SK-N-SH (cell line): ENCODE measurements around the gene SMIM41. TPM values are rescaled to one million over a fixed set of nuclear protein-coding genes. Genes with fewer than 3 reads are reported as not detected.

ENCODE experiments used
- CTCF ChIA-PET: fragments of 300-600, 350-600 bp; formaldehyde crosslinking; extraction: SDS; loops from one replicate; lab custom pipeline; 2021; lab: Yijun Ruan, JAX
- POLR2A ChIA-PET: fragments of 350-600 bp; sonication (Branson Sonifier 250); formaldehyde crosslinking; extraction: SDS; loops from one replicate; lab custom pipeline; 2020; ENCODE audit warnings: antibody characterized with exemption, inconsistent platforms; lab: Yijun Ruan, JAX
- DNase-seq: peaks from one replicate; pipeline ENCODE4 v3.0.0; 2012
- H2AFZ ChIP-seq: fragments of 200-600 bp; sonication (generic); 2 replicates; pipeline ENCODE4 v1.8.1; 2016; ENCODE audit warnings: antibody characterized with exemption, mild to moderate bottlenecking, low read depth
- H3F3A ChIP-seq: fragments of 200-600 bp; sonication (generic); replicated peaks from 2 replicates; pipeline ENCODE3; 2016; ENCODE audit warnings: antibody characterized with exemption, mild to moderate bottlenecking; ENCODE audit not compliant: insufficient read depth
- H3K27ac ChIP-seq, 2 experiments: fragments of 200-500 bp in 1 of 2; fragments of 200-600 bp in 1 of 2; sonication (Bioruptor generic) in 1 of 2; sonication (generic), shearing (Covaris generic) in 1 of 2; 2 replicates each; pipeline versions ENCODE4 v1.5.1 to v1.6.1; 2014 to 2016; ENCODE audit warnings: low read depth in 2 of 2, inconsistent platforms in 1 of 2, low read length in 1 of 2, mild to moderate bottlenecking in 1 of 2, mixed read lengths in 1 of 2
- H3K27me3 ChIP-seq: fragments of 200-600 bp; sonication (generic), shearing (Covaris generic); 2 replicates; pipeline ENCODE4 v1.6.1; 2016; ENCODE audit warnings: mixed run types; ENCODE audit not compliant: insufficient read depth
- H3K36me3 ChIP-seq, 2 experiments: fragments of 200-500 bp in 1 of 2; fragments of 200-600 bp in 1 of 2; sonication (Bioruptor generic) in 1 of 2; sonication (generic) in 1 of 2; replicated peaks in 1 of 2; 2 replicates each; pipeline versions ENCODE3 to v1.5.1; 2014 to 2016; ENCODE audit warnings: low read length in 1 of 2, mild to moderate bottlenecking in 1 of 2; ENCODE audit not compliant: insufficient read depth in 2 of 2, control insufficient read depth in 1 of 2
- H3K4me1 ChIP-seq, 2 experiments: fragments of 200-500 bp in 1 of 2; fragments of 200-600 bp in 1 of 2; sonication (Bioruptor generic) in 1 of 2; sonication (generic), shearing (Covaris generic) in 1 of 2; 2 replicates each; pipeline versions ENCODE4 v1.5.1 to v1.6.1; 2014 to 2016; ENCODE audit warnings: low read depth in 1 of 2, low read length in 1 of 2, mixed run types in 1 of 2; ENCODE audit not compliant: insufficient read depth in 2 of 2, control insufficient read depth in 1 of 2
- H3K4me2 ChIP-seq: fragments of 200-600 bp; sonication (generic), shearing (Covaris generic); 2 replicates; pipeline ENCODE4 v1.6.1; 2017; ENCODE audit warnings: mixed run types
- H3K4me3 ChIP-seq, 2 experiments: fragments of 200-500 bp in 1 of 2; fragments of 200-600 bp in 1 of 2; sonication (Bioruptor generic) in 1 of 2; sonication (generic), shearing (Covaris generic) in 1 of 2; 2 replicates each; pipeline versions ENCODE4 v1.5.1 to v1.8.1; 2014 to 2016; ENCODE audit warnings: low read depth in 2 of 2, inconsistent platforms in 1 of 2, low read length in 1 of 2, mild to moderate bottlenecking in 1 of 2, mixed read lengths in 1 of 2, moderate library complexity in 1 of 2
- H3K79me2 ChIP-seq: fragments of 200-600 bp; sonication (generic); 2 replicates; pipeline ENCODE4 v1.8.1; 2017; ENCODE audit warnings: mild to moderate bottlenecking; ENCODE audit not compliant: insufficient read depth
- H3K9ac ChIP-seq: fragments of 200-600 bp; sonication (generic); 2 replicates; pipeline ENCODE4 v1.6.1; 2017; ENCODE audit warnings: mixed run types
- H3K9me2 ChIP-seq: fragments of 200-600 bp; sonication (generic); 2 replicates; pipeline ENCODE4 v1.6.1; 2017; ENCODE audit warnings: mixed run types
- H3K9me3 ChIP-seq: fragments of 200-600 bp; sonication (generic); 2 replicates; pipeline ENCODE4 v1.6.1; 2017; ENCODE audit warnings: mixed run types, mild to moderate bottlenecking, moderate library complexity
- H4K20me1 ChIP-seq: fragments of 200-600 bp; sonication (generic); 2 replicates; pipeline ENCODE4 v1.6.1; 2017; ENCODE audit warnings: mild to moderate bottlenecking, mixed run types; ENCODE audit not compliant: insufficient read depth
- EP300 ChIP-seq, 2 experiments: IDR thresholded peaks; 2 replicates each; pipeline versions ENCODE4 v1.4.0 to v1.6.1; 2012; ENCODE audit warnings: borderline replicate concordance in 1 of 2, low read depth in 1 of 2, low read length in 1 of 2
- EZH2phosphoT487 ChIP-seq: fragments of 200-600 bp; sonication (generic); IDR thresholded peaks from 2 replicates; pipeline ENCODE4 v1.6.1; 2017; ENCODE audit warnings: low read depth, mixed run types, mild to moderate bottlenecking, antibody characterized with exemption, moderate library complexity, borderline replicate concordance
- GABPA ChIP-seq: IDR thresholded peaks from 2 replicates; pipeline ENCODE4 v1.4.0; 2012; ENCODE audit warnings: low read depth, mild to moderate bottlenecking
- GATA2 ChIP-seq: sonication (generic); formaldehyde crosslinking; IDR thresholded peaks from 2 replicates; pipeline ENCODE4 v1.5.0; 2020; ENCODE audit warnings: mild to moderate bottlenecking, missing genetic modification reagents
- MXI1 ChIP-seq: IDR thresholded peaks from 2 replicates; pipeline ENCODE4 v1.6.1; 2012; ENCODE audit warnings: mild to moderate bottlenecking, low read depth, low read length, improper control_type of control experiment
- NRF1 ChIP-seq: IDR thresholded peaks from 2 replicates; pipeline ENCODE4 v1.6.1; 2012; ENCODE audit warnings: low read depth, mild to moderate bottlenecking, low read length
- POLR2AphosphoS5 ChIP-seq: IDR thresholded peaks from 2 replicates; pipeline ENCODE4 v1.6.1; 2012; ENCODE audit warnings: low read depth, low read length
- RAD21 ChIP-seq: IDR thresholded peaks from 2 replicates; pipeline ENCODE4 v1.6.1; 2012; ENCODE audit warnings: mild to moderate bottlenecking, low read length
- RCOR1 ChIP-seq: fragments of 150-350 bp; IDR thresholded peaks from 2 replicates; pipeline ENCODE4 v1.6.1; 2017; ENCODE audit warnings: antibody characterized with exemption, low read length
- SMC3 ChIP-seq: IDR thresholded peaks from 2 replicates; pipeline ENCODE4 v1.6.1; 2012; ENCODE audit warnings: low read depth, low read length, improper control_type of control experiment
- TAF1 ChIP-seq: IDR thresholded peaks from 2 replicates; pipeline ENCODE4 v1.6.1; 2012; ENCODE audit warnings: low read depth, mild to moderate bottlenecking, low read length, moderate library complexity, borderline replicate concordance
- WGBS: methylation state at CpG from one replicate; pipeline ENCODE4 v1.1.6; 2017; ENCODE audit warnings: low lambda C conversion rate; 5-methylcytosine and 5-hydroxymethylcytosine counted together
- polyA plus RNA-seq, 3 experiments: library from polyadenylated mRNA; depleted of rRNA; stranded (reverse); fragments of >200 nt; gene quantifications; 2 replicates each; pipeline ENCODE4 v1.2.3, GENCODE V29; 2012
- TF ChIP-seq, protein P1 (sequence below): fragments of 150-350 bp; IDR thresholded peaks from 2 replicates; pipeline ENCODE4 v1.6.1; 2016; ENCODE audit warnings: mild to moderate bottlenecking, low read depth, low read length
- TF ChIP-seq, protein P2 (sequence below): IDR thresholded peaks from 2 replicates; pipeline ENCODE4 v1.4.0; 2012; ENCODE audit warnings: low read depth, borderline replicate concordance

SMIM41 gene
- polyA plus RNA-seq, 1 of the 3 experiments (the other 2 are of a cell fraction) = not detected

DNA sequence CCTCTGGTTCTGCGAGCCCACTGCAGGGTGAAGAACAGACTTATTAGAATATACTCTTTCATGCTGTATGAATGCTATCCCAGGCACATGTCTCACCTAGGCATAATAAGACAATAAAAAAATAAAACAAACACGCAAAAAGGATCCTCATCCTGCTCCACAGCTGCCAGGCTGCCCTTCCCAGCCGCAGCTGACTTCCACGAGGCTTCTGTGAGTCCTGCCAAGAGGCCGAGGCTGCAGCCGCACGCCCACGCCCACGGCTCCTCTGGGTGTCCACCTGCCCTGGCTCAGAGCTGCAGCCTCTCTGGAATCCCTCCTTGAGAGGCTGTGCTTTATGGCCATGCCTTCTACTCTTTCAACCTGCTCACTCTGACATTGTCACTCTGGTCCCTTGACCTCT lies 6.9 kb downstream of the SMIM41 start (continued):
- TF ChIP-seq MXI1 = no peak
- TF ChIP-seq, all 33 proteins: peak for 0

DNA sequence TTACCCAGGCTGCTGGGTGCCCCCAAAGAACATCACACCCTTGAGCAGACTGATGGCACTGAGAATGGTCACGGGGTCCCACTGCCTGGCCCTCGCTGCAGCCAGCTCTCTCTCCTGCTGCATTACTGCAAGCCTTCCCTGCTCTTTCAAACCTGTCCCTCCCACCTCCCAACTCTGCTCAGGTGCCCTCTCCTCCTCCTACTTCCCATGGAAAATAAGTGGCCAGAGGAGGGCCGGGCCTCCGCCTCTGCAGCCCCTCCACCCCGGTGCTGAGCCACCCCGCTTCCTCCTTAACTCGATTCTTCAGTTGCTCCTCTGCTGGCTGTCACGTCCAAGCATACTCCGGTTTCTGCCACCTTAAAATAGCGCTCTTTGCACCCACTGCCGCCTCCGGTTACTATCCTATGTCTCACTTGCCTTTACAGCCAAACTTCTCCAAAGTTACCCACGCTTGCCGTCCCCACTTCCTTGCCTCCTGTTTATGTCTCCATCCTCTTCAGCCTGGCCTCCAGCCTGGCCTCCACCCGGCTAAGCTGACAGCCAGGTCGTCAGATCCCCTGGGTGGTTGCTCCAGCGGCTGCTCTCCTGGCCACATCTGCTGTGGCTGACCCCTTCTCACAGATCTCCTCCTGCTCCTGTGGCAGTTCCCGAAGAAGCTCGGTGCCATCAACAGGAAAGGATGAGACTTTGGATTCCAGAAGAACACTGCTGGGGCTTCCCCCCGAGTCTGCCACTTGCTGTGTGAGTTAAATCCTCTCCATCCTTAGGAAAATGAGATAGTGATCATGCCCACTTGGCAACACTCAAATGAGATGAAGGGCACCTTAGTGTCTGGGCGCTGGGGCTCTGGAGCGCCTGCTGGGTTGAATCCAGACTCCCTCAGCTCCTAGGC lies 7.7 kb downstream of the SMIM41 start:
- Histone ChIP-seq H3K79me2 (no peaks in the 10 kb centered on the region), H3K4me2 (no peak overlapping the region), H3K4me1 (peaks cover 0 to 12% of the 10 kb centered on the region in 2 experiments; a peak in 1 of 4 replicates), H3K27me3 (peaks cover 24% of the 10 kb centered on the region), H2AFZ (no peak overlapping the region), H3F3A (no peaks in the 10 kb centered on the region), H3K9me3 (no peaks in the 10 kb centered on the region), H4K20me1 (no peaks in the 10 kb centered on the region), H3K36me3 (no peaks in the 10 kb centered on the region), H3K9me2 (no peaks in the 10 kb centered on the region), H3K4me3 (no peak overlapping the region), H3K9ac (no peak overlapping the region), H3K27ac (no peak overlapping the region)
- WGBS = 71% methylated on average over 22 of the region's 22 CpGs
- TF ChIP-seq GABPA = no peak
- TF ChIP-seq RAD21 = no peak
- TF ChIP-seq, protein P1, sequence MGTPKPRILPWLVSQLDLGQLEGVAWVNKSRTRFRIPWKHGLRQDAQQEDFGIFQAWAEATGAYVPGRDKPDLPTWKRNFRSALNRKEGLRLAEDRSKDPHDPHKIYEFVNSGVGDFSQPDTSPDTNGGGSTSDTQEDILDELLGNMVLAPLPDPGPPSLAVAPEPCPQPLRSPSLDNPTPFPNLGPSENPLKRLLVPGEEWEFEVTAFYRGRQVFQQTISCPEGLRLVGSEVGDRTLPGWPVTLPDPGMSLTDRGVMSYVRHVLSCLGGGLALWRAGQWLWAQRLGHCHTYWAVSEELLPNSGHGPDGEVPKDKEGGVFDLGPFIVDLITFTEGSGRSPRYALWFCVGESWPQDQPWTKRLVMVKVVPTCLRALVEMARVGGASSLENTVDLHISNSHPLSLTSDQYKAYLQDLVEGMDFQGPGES = no peak
- TF ChIP-seq RCOR1 = no peak
- TF ChIP-seq NRF1 = no peak
- no peak for TF ChIP-seq GATA2 (CRISPR knock-in tag)
- no peak for TF ChIP-seq SMC3
- no peak for TF ChIP-seq EZH2phosphoT487
- no peak for TF ChIP-seq TAF1
- TF ChIP-seq, protein P2, sequence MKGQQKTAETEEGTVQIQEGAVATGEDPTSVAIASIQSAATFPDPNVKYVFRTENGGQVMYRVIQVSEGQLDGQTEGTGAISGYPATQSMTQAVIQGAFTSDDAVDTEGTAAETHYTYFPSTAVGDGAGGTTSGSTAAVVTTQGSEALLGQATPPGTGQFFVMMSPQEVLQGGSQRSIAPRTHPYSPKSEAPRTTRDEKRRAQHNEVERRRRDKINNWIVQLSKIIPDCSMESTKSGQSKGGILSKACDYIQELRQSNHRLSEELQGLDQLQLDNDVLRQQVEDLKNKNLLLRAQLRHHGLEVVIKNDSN = no peak
- no peak for TF ChIP-seq EP300 (IDR thresholded peaks at IDR 0.05; ENCODE audit: borderline replicate concordance in 1 of 2, low read depth in 1 of 2, low read length in 1 of 2)
- no peak for TF ChIP-seq POLR2AphosphoS5
- ChIA-PET CTCF (interaction anchor here (1.4 to 24.8 kb wide), 3 partner anchors 17 to 53 kb away, joined by 4 to 949 read pairs (median 8); partner anchors contain the start of gene ATG101), POLR2A (no interaction called here)
- DNase-seq = peak; percentile 12
